HEK293T (cell line): ENCODE data around the gene ZDHHC14.

Source experiments
- ARNT ChIP-seq: fragments of 450-650 bp; IDR thresholded peaks from 2 replicates; pipeline ENCODE4 v1.6.1; 2017; ENCODE audit warnings: mild to moderate bottlenecking
- BHLHE40 ChIP-seq: fragments of 450-650 bp; IDR thresholded peaks from 2 replicates; pipeline ENCODE4 v1.6.1; 2016; ENCODE audit warnings: mild to moderate bottlenecking, moderate library complexity, borderline replicate concordance
- CTBP1 ChIP-seq: fragments of 450-650 bp; IDR thresholded peaks from 2 replicates; pipeline ENCODE4 v1.6.1; 2016; ENCODE audit warnings: borderline replicate concordance
- FOXA1 ChIP-seq: fragments of 450-650 bp; IDR thresholded peaks from 2 replicates; pipeline ENCODE4 v1.6.1; 2016; ENCODE audit warnings: mild to moderate bottlenecking
- FOXM1 ChIP-seq: fragments of 450-650 bp; IDR thresholded peaks from 2 replicates; pipeline ENCODE4 v1.6.1; 2017; ENCODE audit warnings: mild to moderate bottlenecking, borderline replicate concordance
- HDGF ChIP-seq: fragments of 450-650 bp; IDR thresholded peaks from 2 replicates; pipeline ENCODE4 v1.6.1; 2017; ENCODE audit warnings: antibody characterized with exemption, borderline replicate concordance
- L3MBTL2 ChIP-seq: fragments of 450-650 bp; conservative IDR thresholded peaks from 2 replicates; pipeline ENCODE4 v1.6.1; 2016; ENCODE audit warnings: mild to moderate bottlenecking
- LEF1 ChIP-seq: fragments of 450-650 bp; IDR thresholded peaks from 2 replicates; pipeline ENCODE4 v1.6.1; 2017; ENCODE audit warnings: mild to moderate bottlenecking, borderline replicate concordance
- NFRKB ChIP-seq: fragments of 450-650 bp; IDR thresholded peaks from 2 replicates; pipeline ENCODE4 v1.6.1; 2016; ENCODE audit warnings: mild to moderate bottlenecking, moderate library complexity
- SP1 ChIP-seq: fragments of 450-650 bp; IDR thresholded peaks from 2 replicates; pipeline ENCODE4 v1.6.1; 2017
- SUZ12 ChIP-seq: fragments of 450-650 bp; IDR thresholded peaks from 2 replicates; pipeline ENCODE4 v1.6.1; 2016; ENCODE audit warnings: mild to moderate bottlenecking
- TARDBP ChIP-seq: fragments of 450-650 bp; IDR thresholded peaks from 2 replicates; pipeline ENCODE4 v1.6.1; 2016
- ZNF384 ChIP-seq: fragments of 450-650 bp; IDR thresholded peaks from 2 replicates; pipeline ENCODE4 v1.6.1; 2016
- TF ChIP-seq, protein P1 (sequence below): fragments of 450-650 bp; IDR thresholded peaks from 2 replicates; pipeline ENCODE4 v1.6.1; 2016

DNA sequence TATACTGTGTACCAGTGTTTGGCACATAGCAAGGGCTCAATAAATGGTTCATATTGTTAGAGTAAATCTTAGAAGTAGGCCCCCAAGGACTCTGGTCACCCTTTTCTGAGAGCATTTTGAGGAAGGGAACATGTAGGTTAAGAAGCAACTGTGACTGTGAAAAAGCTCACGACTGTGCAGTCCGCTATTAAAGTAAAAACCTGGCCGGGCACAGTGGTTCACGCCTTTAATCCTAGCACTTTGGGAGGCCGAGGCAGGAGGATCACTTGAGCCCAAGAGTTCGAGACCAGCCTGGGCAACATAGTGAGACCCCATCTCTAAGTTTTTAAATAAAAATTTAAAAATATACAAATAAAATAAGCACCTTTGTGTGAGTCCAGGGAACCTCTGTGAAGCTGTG, 5.0 kb downstream of the ZDHHC14 start:
- TF ChIP-seq SP1 (no peak), ZNF384 (no peak), ARNT (no peak), HDGF (no peak), FOXM1 (no peak), NFRKB (no peak), FOXA1 (no peak), SUZ12 (no peak), CTBP1 (no peak), LEF1 (no peak), TARDBP (no peak), BHLHE40 (no peak), L3MBTL2 (no peak)
- TF ChIP-seq, protein P1, sequence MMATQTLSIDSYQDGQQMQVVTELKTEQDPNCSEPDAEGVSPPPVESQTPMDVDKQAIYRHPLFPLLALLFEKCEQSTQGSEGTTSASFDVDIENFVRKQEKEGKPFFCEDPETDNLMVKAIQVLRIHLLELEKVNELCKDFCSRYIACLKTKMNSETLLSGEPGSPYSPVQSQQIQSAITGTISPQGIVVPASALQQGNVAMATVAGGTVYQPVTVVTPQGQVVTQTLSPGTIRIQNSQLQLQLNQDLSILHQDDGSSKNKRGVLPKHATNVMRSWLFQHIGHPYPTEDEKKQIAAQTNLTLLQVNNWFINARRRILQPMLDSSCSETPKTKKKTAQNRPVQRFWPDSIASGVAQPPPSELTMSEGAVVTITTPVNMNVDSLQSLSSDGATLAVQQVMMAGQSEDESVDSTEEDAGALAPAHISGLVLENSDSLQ: no peak
